Right lobe of liver (tissue), 4 donors: ENCODE measurements around the gene PRCC.

Source experiments
- POLR2A ChIP-seq: fragments of 450-650 bp; IDR thresholded peaks from one replicate; pipeline ENCODE4 v1.6.1; 2017; ENCODE audit warnings: antibody characterized with exemption, mild to moderate bottlenecking
- TF ChIP-seq, protein P1 (sequence below), 4 donors: fragments of 200-600 bp in 3 of 4; fragments of 450-650 bp in 1 of 4; IDR thresholded peaks; one replicate each; pipeline versions ENCODE4 v1.5.1 to v1.8.0; 2016 to 2022; ENCODE audit warnings: antibody characterized with exemption in 4 of 4, mild to moderate bottlenecking in 2 of 4
- donor health status: DM: no; HTN: no; CAD: no.
- donor health status: DM: no; HTN: no; CAD: no.
- donor health status: DM: no; HTN: yes; CAD: no.

GRCh38 chr1:156789621-156790318, 22.4 kb downstream of the PRCC start:
- TF ChIP-seq, protein P1, sequence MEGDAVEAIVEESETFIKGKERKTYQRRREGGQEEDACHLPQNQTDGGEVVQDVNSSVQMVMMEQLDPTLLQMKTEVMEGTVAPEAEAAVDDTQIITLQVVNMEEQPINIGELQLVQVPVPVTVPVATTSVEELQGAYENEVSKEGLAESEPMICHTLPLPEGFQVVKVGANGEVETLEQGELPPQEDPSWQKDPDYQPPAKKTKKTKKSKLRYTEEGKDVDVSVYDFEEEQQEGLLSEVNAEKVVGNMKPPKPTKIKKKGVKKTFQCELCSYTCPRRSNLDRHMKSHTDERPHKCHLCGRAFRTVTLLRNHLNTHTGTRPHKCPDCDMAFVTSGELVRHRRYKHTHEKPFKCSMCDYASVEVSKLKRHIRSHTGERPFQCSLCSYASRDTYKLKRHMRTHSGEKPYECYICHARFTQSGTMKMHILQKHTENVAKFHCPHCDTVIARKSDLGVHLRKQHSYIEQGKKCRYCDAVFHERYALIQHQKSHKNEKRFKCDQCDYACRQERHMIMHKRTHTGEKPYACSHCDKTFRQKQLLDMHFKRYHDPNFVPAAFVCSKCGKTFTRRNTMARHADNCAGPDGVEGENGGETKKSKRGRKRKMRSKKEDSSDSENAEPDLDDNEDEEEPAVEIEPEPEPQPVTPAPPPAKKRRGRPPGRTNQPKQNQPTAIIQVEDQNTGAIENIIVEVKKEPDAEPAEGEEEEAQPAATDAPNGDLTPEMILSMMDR (IDR thresholded peaks at IDR 0.05), result no peak
- no peak for TF ChIP-seq POLR2A
